GM21515 (cell line): Measurements from ENCODE around the gene COL1A1.
A peak's percentile ranks its signal among the peaks of the same experiment; 100 is the strongest.

Experiments
- ATAC-seq: cut with Tn5 transposase; IDR thresholded peaks from one replicate; pipeline ENCODE4 v1.9.1; 2021; ENCODE audit not compliant: unreplicated experiment

COL1A1 gene

GRCh38 chr17:50161023-50161910, 40.2 kb downstream of the COL1A1 start:
- peak; percentile 66 for ATAC-seq

GRCh38 chr17:50157891-50158290, 43.5 kb downstream of the COL1A1 start:
- no peak for ATAC-seq

- no peak for ATAC-seq
These were observed 46.2 kb downstream of the COL1A1 start for GRCh38 chr17:50155115-50155819.

GRCh38 chr17:50154604-50155003, 46.8 kb downstream of the COL1A1 start:
- peak; percentile 42 for ATAC-seq

GRCh38 chr17:50153650-50154575, 47.5 kb downstream of the COL1A1 start:
- no peak for ATAC-seq

GRCh38 chr17:50152736-50153135, 48.7 kb downstream of the COL1A1 start:
- no peak for ATAC-seq

- peak; percentile 27 for ATAC-seq
These were observed 49.4 kb downstream of the COL1A1 start for GRCh38 chr17:50151937-50152547.

GRCh38 chr17:50151041-50151936, 50.1 kb downstream of the COL1A1 start:
- ATAC-seq: peak; percentile 41

GRCh38 chr17:50150354-50151040, 50.9 kb downstream of the COL1A1 start, which contains the start of gene PPP1R9B:
PPP1R9B (minus strand) TSS chr17:50150677; CDS start chr17:50150513, 164 bp downstream.
- no peak for ATAC-seq

- ATAC-seq: no peak
These were observed 51.7 kb downstream of the COL1A1 start for GRCh38 chr17:50149417-50150353.

GRCh38 chr17:50149091-50149416, 52.4 kb downstream of the COL1A1 start:
- no peak for ATAC-seq

GRCh38 chr17:50148226-50149090, 53.0 kb downstream of the COL1A1 start:
- ATAC-seq: peak; percentile 35

- ATAC-seq: no peak
These were observed 53.6 kb downstream of the COL1A1 start for GRCh38 chr17:50147841-50148225.

GRCh38 chr17:50146927-50147665, 54.3 kb downstream of the COL1A1 start:
- no peak for ATAC-seq

GRCh38 chr17:50146230-50146926, 55.1 kb downstream of the COL1A1 start:
- no peak for ATAC-seq
